Uterus (tissue), 2 donors: ENCODE data around the gene BRMS1.

Experiments used
- POLR2A ChIP-seq, 2 donors: fragments of 450-650 bp; IDR thresholded peaks; one replicate each; pipeline ENCODE4 v1.6.1; 2016; ENCODE audit warnings: antibody characterized with exemption in 2 of 2, mild to moderate bottlenecking in 1 of 2, moderate library complexity in 1 of 2
- TF ChIP-seq, protein P1 (sequence below), 4 experiments: fragments of 200-600 bp in 2 of 4; fragments of 450-650 bp in 2 of 4; sonication (generic) in 2 of 4; IDR thresholded peaks; one replicate each; pipeline ENCODE4 v1.5.1; 2016 to 2019; ENCODE audit warnings: antibody characterized with exemption in 4 of 4, mild to moderate bottlenecking in 2 of 4, moderate library complexity in 1 of 4

DNA sequence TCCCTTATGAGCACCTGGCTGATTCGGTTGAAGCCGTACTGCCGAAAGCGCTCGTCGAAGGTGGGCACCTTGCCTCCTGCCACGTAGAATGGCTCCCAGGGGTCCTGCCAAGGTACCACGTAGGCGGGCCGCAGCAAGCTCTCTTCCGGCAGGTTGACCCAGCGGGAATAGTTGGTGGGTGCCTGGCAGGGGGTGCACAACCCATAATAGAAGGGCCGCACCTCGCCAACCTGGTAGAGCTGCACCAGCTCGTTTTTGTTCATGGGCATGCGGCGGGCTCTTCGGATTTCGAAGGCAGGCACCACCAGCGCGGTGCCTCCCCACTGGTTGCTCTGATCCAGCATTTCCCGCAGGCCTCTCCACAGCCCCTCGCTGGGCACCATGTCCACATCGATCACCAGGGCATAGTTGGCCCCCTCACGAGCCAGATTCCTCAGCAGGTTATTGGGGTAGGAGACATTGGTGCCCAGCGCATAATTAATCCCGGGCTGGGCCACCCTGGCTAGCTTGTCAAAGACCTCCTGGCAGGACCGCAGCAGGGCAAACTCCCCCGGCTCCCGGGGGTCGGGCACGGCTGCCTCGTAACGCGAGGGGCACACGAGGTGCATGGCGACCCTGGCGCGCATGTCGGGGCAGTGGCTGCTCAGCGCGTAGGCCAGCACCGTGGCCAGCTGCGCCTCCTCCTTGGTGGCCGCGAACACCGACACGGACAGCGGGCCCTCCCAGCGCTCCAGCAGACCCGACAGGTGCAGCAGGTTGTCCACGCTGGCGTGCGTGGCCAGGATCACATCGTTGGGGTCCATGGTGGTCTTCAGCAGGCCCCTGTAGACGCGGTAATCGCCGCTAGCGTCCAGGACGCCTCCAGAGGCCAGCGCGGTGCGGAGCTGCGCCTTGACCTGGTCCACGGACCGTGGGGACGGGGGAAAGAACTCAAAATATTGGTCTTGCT lies 1.8 kb upstream of the BRMS1 start:
- TF ChIP-seq, protein P1, sequence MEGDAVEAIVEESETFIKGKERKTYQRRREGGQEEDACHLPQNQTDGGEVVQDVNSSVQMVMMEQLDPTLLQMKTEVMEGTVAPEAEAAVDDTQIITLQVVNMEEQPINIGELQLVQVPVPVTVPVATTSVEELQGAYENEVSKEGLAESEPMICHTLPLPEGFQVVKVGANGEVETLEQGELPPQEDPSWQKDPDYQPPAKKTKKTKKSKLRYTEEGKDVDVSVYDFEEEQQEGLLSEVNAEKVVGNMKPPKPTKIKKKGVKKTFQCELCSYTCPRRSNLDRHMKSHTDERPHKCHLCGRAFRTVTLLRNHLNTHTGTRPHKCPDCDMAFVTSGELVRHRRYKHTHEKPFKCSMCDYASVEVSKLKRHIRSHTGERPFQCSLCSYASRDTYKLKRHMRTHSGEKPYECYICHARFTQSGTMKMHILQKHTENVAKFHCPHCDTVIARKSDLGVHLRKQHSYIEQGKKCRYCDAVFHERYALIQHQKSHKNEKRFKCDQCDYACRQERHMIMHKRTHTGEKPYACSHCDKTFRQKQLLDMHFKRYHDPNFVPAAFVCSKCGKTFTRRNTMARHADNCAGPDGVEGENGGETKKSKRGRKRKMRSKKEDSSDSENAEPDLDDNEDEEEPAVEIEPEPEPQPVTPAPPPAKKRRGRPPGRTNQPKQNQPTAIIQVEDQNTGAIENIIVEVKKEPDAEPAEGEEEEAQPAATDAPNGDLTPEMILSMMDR (IDR thresholded peaks at IDR 0.05), result no peak
- no peak for TF ChIP-seq POLR2A (IDR thresholded peaks at IDR 0.05)
